AG04450 (cell line): ENCODE measurements around the gene MIER2. TPM values are rescaled to one million over a fixed set of nuclear protein-coding genes. Genes with fewer than 3 reads are reported as not detected.

Experiments used
- CTCF ChIA-PET: fragments of 300-600, 350-600 bp; formaldehyde crosslinking; extraction: SDS; loops from one replicate; lab custom pipeline; 2022; ENCODE audit warnings: antibody characterized with exemption, inconsistent platforms; lab: Charles Lee
- POLR2A ChIA-PET: fragments of 350-600 bp; formaldehyde crosslinking; extraction: SDS; loops from one replicate; lab custom pipeline; 2021; ENCODE audit warnings: antibody characterized with exemption, inconsistent platforms; lab: Yijun Ruan, JAX
- DNase-seq: peaks from one replicate; pipeline ENCODE4 v3.0.0-alpha.2; 2011; ENCODE audit warnings: low read depth, low spot score
- H3K27ac ChIP-seq: one replicate; pipeline ENCODE4 v1.5.1; 2012; ENCODE audit warnings: low read depth, low read length, control low read depth
- H3K27me3 ChIP-seq: one replicate; pipeline ENCODE4 v1.6.0; 2012; ENCODE audit warnings: low read length; ENCODE audit not compliant: control insufficient read depth, insufficient read depth
- H3K4me3 ChIP-seq: 2 replicates; pipeline ENCODE4 v1.5.1; 2011; ENCODE audit warnings: mild to moderate bottlenecking, low read depth, low read length, control low read depth
- H3K9me3 ChIP-seq: 2 replicates; pipeline ENCODE4 v1.5.1; 2012; ENCODE audit warnings: low read length; ENCODE audit not compliant: control insufficient read depth, insufficient read depth
- CTCF ChIP-seq: IDR thresholded peaks from 2 replicates; pipeline ENCODE4 v1.5.1; 2011; ENCODE audit warnings: low read depth, low read length, control low read depth, inconsistent platforms
- polyA plus RNA-seq: library from polyadenylated mRNA; depleted of rRNA; stranded (reverse); fragments of >200 nt; gene quantifications from 2 replicates; pipeline ENCODE4 v1.2.3, GENCODE V29; 2011

The MIER2 gene
- polyA plus RNA-seq, 1 experiment, result 14.5 TPM

GRCh38 chr19:279656-280055 is 64.9 kb downstream of the MIER2 start:
- no peak for DNase-seq
- H3K27me3 ChIP-seq, result peaks cover 5% of the 10 kb centered on the region
- no peak for TF ChIP-seq CTCF
- no peak overlapping the region for H3K4me3 ChIP-seq
- no peaks in the 10 kb centered on the region for H3K9me3 ChIP-seq
- ChIA-PET CTCF (interaction anchor here (2.9 kb wide), 1 partner anchor 12 kb away, joined by 9 read pairs; no protein-coding TSS in a partner anchor), POLR2A (no interaction called here)
- no peak overlapping the region for H3K27ac ChIP-seq

DNA sequence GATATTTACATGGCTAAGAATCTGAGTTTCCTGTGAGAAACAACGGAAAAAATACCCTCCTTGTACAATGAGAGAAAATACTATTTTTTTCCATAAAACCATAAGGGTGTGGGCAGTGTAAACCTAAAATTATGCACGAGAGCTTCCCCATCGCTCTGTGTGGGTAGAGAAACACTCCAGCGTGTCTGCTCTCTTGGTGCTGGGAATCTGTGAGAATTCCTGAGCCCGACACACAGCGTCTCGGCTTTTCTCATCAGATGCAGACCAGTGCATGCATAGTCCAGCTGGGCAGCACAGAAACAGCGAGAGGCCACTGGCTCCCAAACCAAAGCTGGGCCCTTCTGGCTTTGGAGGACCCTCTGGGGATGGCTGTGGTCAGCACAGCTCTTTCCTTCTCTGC is 65.4 kb downstream of the MIER2 start:
- peaks cover 5% of the 10 kb centered on the region for H3K27me3 ChIP-seq
- TF ChIP-seq CTCF, result no peak
- H3K4me3 ChIP-seq, result no peak overlapping the region
- ChIA-PET POLR2A (no interaction called here), CTCF (interaction anchor here (0.8 to 2.9 kb wide), 2 partner anchors 11 to 17 kb away, joined by 3 to 9 read pairs; no protein-coding TSS in a partner anchor)
- no peak overlapping the region for H3K27ac ChIP-seq
- H3K9me3 ChIP-seq, result no peaks in the 10 kb centered on the region
- no peak for DNase-seq

DNA sequence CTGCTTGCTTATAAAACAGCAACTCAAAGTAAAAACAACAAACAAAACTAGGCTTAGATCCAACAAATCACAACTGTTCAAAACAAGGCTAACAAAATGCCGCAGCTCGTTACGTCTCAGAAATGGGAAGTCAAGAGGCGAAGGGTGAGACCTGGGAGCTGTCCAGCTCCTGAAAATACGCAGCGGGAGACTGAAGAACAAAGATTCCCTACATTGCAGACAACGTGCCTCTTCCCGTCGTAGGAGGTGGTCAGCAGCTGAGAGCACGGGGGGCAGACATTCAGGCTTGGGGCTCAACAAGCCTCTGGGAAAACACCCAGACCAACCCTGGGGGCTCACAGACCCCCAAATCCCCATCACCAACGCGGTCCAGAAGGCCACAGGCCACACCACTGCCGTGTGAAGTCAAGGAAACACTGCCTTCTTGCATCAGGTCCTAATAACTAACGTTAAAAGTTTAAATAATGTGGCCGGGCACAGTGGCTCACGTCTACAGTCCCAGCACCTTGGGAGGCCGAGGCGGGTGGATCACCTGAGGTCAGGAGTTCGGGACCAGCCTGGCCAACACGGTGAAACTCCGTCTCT is 66.9 kb downstream of the MIER2 start:
- no peak for TF ChIP-seq CTCF
- ChIA-PET CTCF (interaction anchor here (2.9 kb wide), 1 partner anchor 10 kb away, joined by 9 read pairs; no protein-coding TSS in a partner anchor), POLR2A (no interaction called here)
- H3K4me3 ChIP-seq, result no peak overlapping the region
- no peaks in the 10 kb centered on the region for H3K9me3 ChIP-seq
- H3K27me3 ChIP-seq, result peaks cover 7% of the 10 kb centered on the region
- no peak overlapping the region for H3K27ac ChIP-seq
- no peak for DNase-seq

DNA sequence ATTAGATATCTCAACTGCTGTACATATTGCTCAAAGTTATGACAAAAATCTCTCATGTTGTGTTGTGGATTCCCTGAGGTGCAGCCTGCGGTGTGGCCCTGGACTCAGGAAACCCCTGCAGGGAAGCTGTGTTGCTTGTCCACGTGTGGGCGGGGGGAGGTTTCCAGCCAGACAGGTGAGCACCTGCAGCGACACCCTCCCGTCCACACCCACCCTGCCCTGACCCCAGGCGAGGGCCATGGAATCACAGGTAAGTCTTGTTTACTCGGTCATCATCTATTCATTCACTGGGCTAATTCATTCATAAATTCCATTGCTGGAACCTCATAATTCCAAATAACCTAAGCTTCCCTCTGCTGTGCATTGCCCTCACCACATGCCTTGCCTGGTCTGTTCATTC is 67.5 kb downstream of the MIER2 start:
- DNase-seq, result no peak
- Histone ChIP-seq H3K27me3 (peaks cover 7% of the 10 kb centered on the region), H3K9me3 (no peaks in the 10 kb centered on the region), H3K4me3 (no peak overlapping the region), H3K27ac (no peak overlapping the region)
- ChIA-PET CTCF (interaction anchor here (2.9 kb wide), 1 partner anchor 9 kb away, joined by 9 read pairs; no protein-coding TSS in a partner anchor), POLR2A (no interaction called here)
- no peak for TF ChIP-seq CTCF

DNA sequence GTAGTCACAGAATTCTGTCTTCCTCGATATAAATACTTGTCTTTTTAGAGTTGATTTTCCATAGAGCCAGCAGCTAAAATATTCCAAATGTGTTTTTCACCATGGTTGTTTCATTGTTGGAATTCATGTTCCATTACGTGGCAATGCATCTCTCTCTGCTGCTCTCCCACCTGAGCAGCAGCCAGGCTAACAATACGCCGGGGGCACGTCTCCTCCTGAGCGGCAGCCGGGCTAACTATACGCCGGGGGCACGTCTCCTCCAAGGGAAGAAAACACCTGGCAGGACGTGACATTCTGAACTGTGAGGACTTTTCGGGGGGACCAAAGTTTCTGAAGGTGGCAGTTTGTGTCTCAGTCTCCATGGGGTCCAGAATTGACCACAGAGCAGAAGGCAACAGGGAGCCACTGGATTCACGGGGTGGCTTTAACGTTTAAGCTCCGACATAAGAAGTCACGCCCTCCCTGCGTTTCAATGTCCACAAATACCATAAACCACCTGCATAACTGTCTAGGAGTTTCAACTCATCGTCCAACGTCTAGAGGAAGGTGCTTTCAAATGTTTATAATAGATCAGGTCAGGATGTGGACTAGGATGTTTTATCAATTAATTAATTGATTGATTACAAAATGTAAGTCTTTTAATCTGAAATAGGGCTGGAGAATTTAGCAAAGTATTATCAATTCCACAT is 68.5 kb downstream of the MIER2 start:
- DNase-seq, result no peak
- Histone ChIP-seq H3K27me3 (peaks cover 9% of the 10 kb centered on the region), H3K4me3 (no peak overlapping the region), H3K27ac (no peak overlapping the region), H3K9me3 (no peaks in the 10 kb centered on the region)
- CTCF ChIA-PET, result no interaction called here
- POLR2A ChIA-PET, result no interaction called here
- TF ChIP-seq CTCF, result no peak
